GM18873 (cell line): ENCODE data around the gene SDF4.
"Not testable (repeated sequence)": the region's sequence is repeated elsewhere in the genome, so short reads cannot be mapped to it uniquely, and the experiment has no call there.

Experiments
- ATAC-seq: cut with Tn5 transposase; IDR thresholded peaks from one replicate; pipeline ENCODE4 v1.9.1; 2021; ENCODE audit warnings: mild to moderate bottlenecking, moderate library complexity, moderate number of reproducible peaks; ENCODE audit not compliant: unreplicated experiment, low FRiP score

SDF4 gene

DNA sequence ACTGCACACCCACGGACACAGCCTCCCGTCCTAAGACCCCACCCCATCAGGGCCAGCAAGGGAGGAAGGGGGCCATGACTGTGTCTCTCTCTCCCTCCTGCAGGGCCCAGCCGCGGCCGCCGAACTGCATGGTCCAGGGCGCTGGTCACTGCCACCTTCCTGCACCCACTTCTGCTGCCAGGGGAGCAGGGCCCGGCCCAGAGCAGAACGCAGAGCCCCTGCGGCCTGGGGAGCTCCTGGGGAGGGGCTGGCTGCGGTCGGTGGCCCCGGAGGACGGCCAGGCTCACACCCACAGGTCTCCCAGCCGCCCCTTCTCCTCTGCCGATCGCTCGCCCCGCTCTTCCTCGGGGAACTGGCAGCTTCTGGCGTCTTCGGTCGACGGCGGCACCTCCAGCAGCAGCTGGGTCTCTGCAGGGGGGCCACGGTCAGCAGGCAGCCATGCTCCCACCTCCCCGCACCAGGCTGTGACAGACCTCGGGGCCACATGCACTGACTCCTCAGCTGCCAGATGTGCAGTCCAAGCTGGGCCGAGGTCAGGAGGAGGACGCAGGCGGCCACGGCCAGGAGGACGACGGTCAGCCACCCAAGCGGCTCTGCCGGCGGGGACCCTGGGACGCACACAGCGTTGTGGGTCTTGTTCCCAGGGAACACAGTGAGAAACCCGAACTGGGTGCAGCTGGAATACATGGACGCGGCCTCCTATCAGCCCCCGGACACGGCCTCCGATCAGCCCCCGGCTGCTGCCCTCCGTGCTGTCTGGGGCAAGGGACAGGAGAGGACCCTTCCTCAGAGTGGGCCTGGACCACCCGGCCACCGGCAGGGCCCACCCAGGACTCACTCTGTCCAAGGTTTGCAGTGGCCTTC, 28.0 kb downstream of the SDF4 start:
- no peak for ATAC-seq

DNA sequence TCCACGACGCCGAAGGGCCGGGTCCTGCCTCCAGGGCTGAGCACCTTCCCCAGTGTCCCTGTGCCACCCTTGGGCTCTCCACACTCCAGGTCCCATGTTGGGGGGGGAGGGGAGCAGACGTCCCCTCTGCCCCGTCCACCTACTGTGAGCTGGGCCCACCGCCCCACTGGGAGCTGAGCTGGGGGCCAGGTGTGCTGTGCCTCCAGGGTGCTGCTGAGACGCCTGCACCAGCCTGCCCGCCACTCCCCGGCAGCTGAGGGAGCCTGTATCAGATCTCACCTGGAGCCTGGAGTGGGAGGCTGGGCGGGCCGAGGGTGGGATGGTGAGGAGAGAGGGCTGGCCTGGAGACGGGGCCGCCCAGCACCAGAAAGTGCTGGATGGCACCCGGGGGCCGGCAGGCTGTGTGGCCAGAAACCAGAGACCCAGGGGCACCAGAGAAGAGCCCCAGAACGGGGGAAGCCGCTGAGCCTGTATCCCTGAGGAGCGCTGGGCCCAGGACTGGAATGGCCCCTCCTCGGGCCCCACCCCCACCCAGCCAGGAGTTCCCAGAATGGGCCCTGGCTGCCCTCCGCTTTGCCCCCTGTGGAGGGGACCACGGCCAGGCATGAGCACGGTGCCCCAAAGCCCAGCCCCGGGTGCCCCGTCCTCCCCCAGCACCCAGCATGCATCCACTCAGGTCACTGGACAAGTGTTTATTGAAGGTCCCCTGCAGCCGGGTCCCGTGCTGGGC, 28.8 kb downstream of the SDF4 start:
- no peak for ATAC-seq

DNA sequence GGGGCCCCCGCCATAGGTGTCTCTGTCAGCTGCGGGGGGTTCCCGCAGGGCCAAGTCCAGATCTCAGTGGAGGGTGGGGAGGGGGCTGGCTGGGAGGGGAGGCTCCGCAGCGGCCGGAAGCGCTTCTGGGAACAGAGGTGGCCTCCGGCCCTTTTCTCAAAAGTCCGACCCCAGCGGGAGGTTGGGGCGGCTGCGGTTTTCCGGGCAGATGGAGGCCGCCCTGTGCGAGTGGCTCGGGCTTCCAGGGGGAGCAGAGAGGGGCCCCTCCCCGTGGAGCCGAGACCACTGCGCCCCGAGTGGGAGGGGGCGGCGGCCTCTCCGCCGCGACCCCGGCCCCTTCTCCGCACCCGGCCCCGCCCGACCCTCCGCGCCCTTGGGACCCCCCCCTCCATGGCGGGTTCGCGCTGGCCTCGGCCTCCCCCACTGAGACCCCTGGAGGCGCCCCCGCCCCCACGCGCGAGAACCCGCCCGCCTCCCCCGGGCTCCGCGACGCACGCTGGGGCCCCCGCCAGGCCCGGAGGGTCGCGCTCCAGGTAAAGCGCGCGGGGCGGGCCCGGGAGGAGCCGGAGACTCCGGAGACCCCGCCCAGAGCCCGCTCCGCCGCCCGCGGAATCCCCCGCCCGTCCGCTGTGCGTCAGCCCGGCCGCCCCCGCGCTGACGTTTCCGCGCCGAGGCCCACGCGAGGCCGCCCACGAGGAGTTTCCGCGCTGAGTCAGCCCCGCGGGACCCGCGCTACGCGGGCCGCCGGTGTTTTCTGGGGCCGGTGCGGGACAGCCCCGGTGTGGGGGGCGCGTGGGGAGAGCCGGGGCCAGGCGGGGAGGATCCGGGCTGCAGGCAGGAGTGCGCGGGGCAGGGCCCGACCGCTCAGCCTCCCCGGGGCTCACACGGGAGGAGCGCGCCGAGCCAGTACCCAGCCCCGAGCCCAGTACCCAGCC, 30.7 kb downstream of the SDF4 start:
- no peak for ATAC-seq

DNA sequence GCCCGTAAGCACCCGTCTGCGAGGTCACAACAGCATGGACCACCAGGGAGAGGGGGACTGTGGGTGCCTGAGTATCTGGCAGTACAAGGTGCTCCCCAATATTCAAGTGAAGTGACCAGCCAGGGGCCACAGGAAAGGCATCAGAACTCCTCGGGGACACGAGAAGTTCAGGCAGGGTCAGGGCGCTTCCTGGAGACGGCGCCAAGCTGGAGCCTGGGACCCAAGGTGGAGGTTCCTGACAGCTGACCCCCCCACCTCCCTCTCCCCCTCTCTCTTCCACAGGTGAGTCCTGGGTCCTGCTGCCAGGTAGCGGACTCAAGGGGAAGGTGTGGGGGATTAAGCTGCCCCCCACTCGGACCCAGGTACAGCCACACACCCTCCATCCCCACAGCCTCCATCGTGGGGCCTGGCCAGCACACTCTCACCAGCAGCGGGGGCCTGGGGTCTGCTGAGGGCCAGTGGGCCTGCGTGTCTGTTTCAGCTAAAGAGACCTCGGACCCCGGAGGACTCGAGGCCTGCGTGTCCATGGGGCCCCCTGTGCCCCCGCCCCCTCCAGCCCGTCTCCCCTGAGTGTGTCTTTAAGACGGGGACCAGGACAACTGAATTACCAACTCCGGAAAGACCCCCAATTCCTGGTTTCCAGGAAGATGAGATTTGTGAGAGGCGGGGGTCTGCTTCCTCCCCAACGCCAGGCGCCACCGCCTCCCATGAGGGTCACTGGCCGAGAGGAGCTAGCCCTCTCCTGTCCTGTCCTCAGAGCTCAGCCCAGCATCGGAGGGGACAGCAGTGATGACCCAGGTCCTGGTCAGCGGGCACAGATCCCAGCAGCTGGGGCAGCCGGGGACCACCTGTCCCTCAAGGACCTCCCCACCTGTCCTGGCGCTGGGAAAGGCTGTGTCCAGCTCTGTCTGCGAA, 31.6 kb downstream of the SDF4 start:
- ATAC-seq, result no peak

DNA sequence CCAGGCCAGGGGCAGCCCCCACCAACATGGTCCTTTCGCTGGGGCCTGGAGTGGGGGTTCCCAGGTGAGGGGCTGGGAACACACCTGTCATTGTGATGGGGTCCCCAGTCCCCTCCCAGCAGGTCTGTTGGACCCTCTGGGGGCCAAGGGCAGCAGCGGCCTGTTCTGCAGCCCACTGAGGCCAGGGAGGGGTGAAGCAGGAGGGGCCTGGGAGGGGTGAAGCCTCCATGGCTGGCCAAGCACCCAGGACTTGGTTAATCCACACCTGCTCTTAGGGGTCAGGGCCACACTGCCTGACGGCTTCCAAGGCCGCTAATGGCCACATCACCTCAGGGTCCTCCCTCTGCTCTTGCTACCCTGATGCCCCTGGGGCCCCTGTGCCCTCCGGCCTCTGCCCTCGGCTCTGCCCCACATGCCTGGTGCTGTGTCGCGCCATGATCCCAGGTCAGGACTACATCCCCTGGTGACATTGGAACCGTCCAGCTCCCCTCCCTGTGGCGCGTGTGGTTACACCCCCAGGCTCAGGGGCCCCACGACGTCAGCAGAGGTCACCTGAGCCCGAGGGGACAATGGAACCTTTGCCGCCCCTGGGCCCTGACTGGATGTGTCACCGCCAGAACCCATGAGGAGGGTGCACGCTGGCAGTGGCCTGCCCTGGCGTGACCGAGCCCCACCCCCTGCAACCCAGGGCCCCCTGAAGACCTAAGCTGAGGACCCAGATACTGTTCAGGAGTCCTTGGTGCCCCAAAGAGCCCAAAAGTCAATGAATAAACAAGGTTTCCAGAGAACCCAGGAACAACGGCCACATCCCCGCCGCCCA, 32.5 kb downstream of the SDF4 start:
- no peak for ATAC-seq

DNA sequence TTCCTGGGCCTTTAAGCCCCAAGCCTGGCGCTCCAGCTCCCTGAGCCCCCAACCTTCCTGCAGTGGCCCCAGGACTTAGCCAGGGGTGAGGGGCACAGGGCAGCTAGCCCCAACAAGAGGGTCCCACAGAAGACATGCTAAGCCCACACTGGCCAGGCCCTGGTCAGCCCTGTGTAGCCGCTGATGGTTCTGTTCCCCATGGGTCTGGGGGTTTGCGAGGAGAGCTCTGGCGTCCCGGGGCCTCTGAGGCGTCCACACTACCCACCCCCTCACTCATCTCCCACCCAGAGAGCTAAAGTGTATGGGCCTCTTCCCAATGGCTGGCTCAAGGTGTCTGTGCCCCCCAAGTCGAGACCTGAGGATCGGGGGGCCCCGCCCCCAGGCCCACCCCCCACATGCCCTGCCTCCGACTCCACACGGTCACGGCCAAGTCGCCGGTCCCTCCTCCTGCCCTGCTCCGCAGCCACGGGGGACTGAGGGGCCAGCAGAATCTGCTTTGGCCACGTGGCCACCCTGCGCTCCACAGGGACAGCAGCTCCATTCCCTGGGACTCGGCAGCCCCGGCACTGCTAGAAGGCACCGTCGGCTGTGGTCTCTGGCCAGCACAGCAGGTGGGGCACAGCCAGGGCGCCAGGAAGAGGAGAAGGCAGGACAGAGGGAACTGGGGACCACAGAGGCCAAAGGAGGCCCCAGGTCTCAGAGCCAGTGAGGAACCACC, 33.2 kb downstream of the SDF4 start:
- no peak for ATAC-seq

DNA sequence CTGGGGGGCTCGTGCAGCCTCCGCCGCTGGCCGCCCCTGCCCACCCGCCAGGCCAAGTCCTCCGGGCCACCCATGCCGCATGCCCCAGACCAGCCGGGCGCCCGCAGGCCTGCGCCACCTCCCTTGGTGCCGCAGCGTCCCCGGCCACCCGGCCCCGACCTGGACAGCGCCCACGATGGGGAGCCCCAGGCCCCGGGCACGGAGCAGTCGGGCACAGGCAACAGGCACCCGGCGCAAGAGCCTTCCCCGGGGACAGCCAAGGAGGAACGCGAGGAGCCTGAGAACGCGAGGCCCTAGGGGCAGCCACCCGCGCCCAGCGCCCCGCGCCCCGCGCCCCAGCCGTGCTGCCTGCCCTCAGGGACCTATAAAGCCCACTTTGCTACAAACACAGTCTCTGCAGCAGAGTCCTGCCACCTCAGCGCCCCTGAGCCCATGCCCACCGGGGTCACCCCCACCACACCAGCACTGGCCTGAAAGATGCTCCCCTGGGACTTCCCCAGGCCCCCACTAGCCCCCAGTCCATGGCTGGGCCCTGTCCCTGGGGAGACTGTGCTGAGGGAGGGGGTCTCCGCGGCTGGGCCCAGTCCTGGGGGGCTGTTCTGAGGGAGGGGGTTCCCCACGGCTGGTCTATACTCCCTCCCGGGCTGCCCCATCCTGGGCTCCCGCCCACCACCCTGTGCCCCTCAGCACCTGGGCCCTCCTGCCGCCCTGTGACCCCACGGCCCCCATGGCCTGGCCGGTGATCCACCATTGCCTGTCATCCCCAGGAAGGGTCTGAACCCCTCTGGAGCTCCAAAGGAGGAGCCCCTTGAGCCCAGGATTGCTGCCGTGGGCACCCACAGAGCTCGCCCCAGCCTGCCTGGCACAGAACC, 34.0 kb downstream of the SDF4 start:
- no peak for ATAC-seq

DNA sequence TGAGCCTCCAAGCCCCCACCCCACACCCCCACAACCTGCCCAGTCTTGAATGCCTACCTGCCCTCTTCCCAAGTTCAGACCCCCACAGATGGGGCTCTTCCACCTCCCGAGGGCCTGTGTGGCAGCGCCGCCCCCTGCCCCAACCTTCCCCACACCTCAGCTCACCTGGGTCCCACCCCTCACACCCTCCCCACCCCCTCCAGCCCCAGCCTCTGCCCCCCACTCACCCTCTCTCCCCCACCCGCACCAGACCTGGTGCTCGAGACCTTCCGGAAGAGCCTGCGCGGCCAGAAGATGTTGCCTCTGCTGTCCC, 34.7 kb downstream of the SDF4 start:
- no peak for ATAC-seq

DNA sequence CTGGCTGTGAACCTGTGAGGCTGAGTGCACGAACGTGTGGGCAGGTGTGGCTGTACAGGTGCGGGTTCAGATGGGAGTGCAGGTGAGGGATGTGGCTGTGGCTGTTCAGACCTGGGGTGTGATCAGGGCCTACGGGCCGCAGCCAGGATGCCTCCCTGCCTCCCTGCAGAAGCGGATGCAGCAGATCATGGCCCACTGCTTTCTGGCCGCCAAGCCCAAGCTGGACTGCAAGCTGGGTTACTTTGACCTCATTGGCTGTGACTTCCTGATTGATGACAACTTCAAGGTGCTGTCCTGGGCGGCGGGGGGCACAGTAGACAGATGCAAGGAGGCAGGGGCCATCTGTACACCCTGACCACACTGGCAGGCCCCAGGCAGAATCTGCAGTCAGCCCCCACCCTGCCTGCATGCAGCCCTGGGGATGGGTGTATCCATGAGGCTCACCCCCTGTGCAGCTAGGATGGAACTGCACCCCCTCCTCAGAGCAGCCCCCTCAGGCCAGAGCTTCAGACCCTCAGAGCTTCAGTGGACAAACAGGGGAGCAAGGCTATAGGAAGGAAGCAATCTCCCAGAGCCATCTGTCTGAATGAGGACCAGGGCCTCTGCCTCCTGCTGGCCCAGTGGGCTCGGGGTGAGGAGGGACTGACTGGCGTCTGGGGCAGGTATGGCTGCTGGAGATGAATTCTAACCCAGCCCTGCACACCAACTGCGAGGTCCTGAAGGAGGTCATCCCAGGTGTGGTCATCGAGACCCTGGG, 35.2 kb downstream of the SDF4 start:
- no peak for ATAC-seq

DNA sequence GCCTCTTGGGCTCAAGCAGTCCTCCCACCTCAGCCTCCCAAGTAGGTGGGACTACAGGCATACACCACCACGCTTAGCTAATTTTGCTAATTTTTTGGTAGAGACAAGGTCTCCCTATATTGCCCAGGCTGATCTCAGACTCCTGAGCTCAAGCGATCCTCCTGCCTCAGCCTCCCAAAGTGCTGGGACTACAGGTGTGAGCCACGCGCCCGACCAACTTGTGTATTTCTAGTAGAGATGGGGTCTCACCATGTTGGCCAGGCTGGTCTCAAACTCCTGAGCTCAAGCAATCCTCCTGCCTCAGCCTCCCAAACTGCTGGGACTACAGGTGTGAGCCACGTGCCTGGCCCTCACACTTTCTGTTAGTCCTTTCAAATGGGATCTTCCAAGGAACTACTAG, 36.1 kb downstream of the SDF4 start:
- ATAC-seq, result not testable (repeated sequence)

DNA sequence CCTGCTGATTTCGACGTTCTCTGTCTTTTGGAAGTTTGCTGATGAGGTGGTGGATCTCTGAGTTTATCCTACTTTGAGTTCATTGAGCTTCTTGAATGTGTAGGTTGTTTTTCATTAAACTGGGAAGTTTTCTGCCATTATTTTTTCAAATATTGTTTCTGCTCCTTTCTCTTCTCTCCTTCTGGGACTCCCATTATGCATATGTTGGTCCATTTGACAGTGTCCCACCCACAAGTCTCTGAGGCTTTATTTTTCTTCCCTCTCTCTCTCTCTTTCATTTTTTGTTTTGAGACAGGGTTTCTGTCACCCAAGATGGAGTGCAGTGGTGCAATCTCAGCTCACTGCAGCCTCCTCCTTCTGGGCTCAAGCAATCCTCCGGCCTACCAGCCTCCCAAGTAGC, 37.1 kb downstream of the SDF4 start:
- no peak for ATAC-seq

DNA sequence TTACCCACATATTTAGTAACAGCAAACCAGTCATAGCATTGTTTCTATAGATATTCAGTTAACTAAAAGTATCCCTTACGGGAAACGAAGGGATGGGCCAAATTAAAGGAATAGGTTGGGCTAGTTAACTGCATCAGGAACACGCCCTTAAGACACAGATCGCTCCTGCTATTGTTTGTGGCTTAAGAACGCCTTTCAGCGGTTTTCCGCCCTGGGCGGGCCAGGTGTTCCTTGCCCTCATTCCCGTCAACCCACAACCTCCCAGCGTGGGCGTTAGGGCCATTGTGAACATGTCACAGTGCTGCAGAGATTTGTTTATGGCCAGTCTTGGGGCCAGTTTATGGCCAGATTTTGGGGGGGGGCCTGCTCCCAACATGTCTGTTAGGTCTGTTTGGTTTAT, 40.1 kb downstream of the SDF4 start:
- ATAC-seq, result no peak

DNA sequence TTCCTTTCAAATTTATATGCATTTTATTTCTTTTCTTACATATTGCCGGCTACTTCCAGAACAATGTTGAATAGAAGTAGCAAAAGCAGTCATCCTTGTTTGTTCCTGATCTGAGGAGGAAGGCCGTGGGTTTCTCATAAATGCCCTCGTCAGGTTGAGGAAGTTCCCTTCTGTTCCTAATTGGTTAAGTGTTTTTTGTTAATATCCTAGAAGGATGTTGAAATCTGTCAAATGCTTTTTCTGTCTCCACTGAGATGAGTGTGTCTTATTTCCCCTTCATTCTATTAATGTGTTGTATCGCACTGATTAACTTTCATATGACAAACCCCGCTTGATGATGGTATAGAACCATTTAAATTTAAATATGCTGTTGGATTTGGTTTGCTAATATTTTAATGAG, 42.7 kb downstream of the SDF4 start:
- no peak for ATAC-seq

DNA sequence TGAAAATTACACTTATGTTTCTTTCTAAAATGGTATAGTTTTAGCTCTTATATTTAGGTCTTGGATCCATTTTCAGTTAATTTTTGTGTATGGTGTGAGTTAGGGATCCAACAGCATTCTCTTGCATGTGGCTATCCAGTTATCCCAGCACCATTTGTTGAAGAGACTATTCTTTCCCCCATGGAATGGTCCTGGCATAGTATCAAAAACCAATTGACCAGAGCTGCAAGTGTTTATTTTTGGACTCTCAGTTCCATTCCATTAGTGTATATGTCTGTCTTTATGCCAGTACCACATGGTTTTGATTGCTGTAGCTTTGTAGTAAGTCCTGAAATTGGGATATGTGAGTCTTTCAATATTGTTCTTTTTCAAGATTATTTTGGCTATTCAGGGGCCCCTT, 43.9 kb downstream of the SDF4 start:
- no peak for ATAC-seq

DNA sequence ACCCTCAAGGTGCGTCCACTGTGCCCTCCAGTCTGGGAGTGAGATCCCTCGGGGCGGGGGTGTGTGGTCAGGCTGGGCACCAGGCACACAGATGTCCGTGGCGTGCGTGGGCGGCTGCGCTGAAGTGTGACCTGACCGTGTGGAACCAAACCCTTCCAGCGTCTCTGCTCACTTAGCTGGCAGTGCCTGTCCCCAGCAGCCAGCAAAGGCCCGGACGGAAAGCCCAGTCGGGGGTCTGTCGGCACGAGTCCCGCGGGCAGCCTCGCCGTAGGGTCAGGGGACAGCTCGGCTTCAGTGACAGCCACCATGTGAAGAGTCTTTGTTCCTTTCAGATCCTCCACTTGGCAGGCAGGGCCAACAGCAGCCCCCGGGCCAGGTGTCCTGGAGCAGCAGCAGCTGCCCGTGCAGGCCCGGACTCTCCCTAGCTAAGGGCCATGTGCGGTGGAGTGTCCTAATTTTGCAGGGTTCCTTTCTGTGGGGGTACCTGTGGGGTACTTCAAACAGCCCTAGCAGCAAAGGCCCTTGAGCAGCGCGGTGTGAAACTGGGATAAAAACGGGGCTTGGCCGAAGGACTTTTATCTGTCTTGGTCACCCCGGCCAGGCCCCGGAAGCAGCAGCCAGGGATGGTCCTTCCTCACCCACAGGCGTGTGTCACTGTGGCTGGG, 46.6 kb downstream of the SDF4 start:
- ATAC-seq, result no peak
